ELF-1 (cell line): Measurements from ENCODE around the gene CHCHD6.

Source experiments
- DNase-seq: peaks from one replicate; pipeline ENCODE4 v3.0.0-alpha.2; 2016; ENCODE audit warnings: low read depth, low spot score

Gene CHCHD6

GRCh38 chr3:126958638-126959085, 254.6 kb downstream of the CHCHD6 start:
- no peak for DNase-seq

DNA sequence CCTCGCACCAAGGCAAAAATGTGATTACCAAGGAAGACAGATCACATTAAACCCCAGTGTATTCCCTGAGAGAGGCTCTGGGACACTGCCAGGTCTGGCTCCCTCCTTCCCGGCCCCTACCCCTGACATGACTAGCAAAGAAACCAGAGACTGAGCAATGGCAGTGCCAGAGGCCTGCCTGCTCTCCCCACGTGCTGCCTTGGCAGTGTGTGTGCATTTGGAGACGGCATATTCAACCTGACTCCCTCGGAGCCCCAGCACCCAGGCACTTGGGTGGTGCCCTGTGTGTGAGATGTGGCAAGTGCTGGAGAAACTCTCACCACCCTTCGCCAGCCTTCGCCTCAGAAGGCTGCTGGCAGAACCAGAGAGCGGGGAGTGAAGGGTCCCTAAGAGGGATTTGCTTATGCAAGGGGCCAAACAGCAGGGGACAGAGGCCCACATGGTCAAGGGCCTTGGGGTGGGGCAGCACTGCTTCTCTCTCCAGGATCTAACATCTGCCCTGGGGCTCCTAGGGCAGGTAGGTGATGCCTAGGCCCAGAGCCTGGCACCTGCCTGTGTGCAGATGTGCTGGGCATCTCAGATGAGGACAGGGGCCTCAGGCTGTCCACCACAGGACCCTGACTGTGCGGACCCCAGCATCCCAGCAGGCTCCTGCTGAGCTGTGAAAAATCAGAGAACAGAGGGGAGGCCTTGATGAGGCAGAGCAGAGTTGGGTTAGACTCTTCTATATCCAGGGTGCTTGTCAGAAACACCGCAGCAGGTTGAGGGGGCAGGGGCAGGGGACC, 255.3 kb downstream of the CHCHD6 start:
- DNase-seq: no peak

- DNase-seq: peak; percentile 82
Measured at GRCh38 chr3:126959921-126960603, 256.0 kb downstream of the CHCHD6 start.

DNA sequence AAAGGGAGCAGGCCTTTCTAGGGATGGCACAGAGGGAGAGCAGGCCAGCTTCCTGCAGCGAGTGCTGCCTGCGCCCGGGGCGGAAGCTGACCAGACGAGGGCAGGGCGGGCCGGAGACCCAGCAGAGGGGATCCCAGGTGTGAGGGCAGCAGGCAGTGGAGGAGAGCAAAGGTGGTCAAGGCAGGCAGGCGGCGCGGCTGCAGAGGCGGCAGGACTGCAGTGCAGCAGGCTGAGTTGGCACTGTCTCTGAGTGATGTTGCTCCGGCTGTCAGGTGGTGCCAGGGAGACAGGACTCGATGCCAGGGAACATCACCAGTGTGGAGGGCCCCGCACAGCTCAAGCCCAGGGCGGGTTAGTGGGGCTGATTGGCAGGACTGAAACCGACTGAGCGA, 256.6 kb downstream of the CHCHD6 start:
- DNase-seq: no peak

- DNase-seq: peak; percentile 43
Measured at GRCh38 chr3:126961191-126961790, 257.3 kb downstream of the CHCHD6 start.

DNA sequence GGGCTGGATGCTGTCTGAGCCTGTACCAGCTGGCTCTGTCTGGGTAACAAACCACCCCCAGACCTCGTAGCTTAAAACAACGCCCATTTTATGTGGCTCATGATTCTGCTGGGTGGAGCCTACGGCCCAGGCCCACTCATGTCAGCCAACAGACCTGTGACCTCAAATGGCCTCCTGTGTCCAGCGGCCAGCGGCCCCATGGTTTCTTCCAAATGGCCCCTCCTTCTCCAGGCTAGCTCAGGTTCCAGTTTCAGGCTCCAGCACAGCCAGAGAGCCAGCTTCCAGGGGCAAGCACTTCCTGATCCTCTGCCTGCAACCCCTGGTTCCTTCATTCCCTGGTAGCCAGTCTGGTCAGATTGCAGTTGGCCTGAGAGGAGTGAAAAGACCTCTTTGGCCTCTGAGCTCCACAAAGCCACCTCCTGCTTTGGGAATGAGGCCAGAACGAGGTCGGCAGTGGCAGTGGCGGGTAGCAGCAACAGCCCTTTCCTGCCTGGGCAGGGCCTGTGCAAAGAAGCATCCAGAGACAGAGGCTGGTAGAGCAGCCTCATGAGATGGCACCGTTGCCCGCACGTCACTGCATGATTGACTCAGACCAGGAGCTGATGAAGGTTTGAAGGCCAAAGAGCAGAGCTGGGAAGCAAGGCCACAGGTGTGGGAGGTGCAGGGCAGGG, 257.9 kb downstream of the CHCHD6 start:
- no peak for DNase-seq

- DNase-seq: no peak
Measured at GRCh38 chr3:126962756-126963155, 258.7 kb downstream of the CHCHD6 start.

DNA sequence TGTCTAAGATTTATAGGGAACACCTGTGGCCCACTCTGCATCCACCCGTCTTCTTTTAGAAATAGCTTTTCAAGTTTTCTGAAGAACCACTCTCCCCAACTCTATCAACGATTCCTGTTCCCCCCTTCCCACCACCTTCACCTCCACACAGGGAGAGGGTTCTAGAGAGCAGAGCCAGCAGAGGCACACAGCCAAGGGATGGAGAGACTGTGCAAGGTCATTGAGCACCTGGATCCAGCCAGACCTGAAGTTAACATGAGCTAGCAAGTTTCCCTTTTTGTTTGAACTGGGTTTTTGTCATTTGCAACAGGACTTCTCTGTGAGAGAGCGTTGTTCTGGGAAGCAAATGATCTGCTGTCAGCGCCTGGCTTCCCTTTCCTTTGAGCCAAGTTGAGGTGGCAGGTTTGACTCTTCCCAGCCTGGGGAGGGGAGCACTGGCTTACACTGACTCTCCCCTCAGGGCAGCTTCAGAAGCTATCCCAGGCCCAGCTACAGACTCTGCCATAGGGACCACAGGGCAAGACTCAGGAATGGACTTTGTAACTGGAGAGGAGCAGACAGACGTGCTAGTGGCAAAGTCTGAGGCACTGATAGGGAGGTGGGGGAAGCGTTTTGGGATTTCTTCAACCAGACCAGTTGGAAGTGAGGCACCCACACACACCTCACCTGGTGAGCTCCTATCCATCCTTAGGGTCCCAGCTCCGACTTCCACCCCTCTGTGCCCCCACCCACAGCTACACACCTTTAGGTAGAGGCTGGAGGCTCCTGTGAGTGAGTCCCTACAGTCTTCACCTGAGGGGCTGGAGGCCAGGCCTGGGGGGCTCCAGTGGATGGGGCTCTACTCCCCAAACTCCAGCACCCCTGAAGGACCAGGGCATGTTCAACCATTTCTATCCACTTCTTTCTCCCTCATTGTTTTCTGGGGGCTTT, 259.5 kb downstream of the CHCHD6 start:
- no peak for DNase-seq

- DNase-seq: no peak
Measured at GRCh38 chr3:126964261-126964660, 260.2 kb downstream of the CHCHD6 start.

- DNase-seq: no peak
Measured at GRCh38 chr3:126964950-126965349, 260.9 kb downstream of the CHCHD6 start.

- no peak for DNase-seq
Measured at GRCh38 chr3:126965526-126966080, 261.6 kb downstream of the CHCHD6 start.

DNA sequence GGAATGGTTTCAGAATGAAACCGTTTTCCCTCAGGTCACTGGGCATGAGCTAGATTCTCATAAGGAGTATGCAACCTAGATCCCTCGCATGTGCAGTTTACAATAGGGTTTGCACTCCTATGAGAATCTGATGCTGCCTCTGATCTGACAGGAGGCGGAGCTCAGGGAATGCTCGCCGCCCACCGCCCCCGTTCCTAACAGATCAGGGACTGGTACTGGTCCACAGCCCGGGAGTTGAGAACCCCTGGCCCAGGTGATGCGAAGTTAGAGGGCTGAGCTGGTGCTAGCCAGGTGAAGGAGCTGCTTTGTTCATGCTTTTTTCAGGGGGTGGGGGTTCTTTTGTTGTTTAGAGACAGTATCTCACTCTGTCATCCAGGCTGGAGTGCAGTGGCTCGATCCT, 263.3 kb downstream of the CHCHD6 start:
- no peak for DNase-seq

DNA sequence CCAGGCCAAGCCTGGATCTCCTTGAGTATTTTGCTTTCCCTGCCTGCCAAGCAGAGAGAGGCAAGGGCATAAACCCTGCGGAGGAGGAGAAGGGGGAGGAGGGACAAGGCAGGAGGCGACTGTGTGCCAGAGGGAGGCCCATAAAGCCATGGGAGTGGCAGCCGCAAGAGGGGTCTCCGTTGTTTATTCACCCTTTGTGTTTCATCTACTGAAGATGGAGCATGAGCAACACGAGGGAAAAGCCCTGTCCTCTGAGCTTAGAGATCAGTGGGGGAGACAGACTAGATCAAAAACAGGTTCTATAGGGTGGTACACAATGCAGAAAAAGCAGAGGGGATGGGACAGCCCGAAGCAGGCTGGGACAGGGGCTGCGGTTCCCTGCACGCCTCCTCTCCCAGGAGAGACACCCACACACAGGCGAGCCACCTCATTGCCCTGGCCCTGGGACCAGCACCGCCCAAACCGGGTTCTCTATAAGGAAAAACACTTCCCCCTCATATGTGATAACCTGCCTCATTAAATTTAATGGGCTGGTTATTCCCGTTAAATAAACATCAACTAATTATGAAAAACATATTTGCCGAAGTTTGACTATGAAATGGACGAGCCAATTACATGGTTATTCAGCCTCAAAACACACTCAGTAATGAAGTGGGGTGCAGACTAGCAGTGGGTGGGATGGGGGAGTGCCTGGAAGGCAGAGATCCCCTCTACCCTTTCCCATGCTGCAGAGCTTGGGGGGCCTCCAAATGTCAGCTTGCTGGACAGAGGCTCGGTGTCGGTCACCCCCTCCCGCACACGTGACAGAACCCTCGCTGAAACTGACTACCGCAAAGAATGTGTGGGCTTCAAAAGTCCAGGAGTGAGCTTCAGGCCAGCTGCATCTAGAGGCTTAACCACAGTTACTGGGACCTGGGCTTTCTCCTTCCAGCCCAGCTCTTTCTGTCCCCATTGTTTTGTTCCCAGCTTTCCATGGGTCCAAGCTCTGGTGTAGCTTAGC, 264.7 kb downstream of the CHCHD6 start:
- DNase-seq: no peak

DNA sequence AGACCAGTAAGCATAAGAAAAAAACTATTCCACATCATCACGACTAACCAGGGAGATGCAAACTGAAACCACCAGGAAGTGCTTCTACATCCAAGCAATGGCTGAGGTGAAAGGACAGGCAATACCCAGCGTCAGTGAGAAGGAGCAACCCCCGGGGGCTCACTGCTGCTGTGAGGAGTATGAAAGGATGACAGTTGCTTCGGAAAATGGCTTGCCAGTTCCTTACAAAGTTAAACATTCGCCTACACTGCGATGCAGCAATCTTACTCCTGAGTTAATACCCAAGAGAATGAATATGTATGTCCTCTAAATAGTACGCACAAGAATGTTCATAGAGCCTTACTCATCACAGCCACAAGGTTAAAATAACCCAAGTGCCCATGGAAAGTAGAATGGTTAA, 265.5 kb downstream of the CHCHD6 start:
- DNase-seq: no peak

DNA sequence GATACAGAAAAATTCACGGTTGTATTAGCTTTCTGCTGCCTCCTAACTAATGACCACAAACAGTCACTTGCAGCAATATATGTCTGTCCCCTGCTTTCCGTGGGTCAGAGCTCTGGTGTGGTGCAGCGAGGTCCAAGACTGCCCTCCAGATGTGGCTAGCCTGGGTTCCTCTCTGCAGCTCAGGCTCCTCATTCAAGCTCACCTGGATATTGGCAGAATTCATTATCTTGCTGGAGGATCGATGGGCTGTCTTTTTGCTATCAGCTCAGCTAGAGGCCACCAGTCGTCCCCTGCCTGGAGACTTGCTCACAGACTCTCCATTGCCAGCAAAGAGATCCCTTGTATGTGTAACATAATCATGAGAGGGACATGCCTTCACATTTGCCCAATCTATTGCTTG, 266.1 kb downstream of the CHCHD6 start:
- DNase-seq: no peak

- no peak for DNase-seq
Measured at GRCh38 chr3:126970921-126971320, 266.9 kb downstream of the CHCHD6 start.

GRCh38 chr3:126971891-126972351, 267.9 kb downstream of the CHCHD6 start:
- DNase-seq: peak; percentile 78

DNA sequence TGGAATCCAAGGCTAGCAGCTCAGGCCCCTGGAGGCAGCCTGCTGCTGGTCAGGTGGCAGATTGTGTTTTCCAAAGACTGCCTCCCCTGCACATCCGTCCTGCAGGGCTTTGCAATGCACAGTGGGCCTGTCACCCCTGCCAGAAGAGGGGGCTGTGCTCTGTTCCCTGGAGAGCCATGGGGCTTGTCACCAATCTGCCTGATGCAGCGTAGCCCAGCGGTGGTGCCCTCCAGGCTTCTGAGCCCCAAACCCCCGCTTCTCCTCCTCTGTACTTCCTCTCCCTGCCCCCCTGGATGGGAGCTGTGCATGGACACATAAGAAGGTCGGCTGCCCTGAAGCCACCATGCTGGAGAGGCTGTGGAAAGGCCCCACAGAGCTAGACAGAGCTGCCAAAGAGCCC, 268.8 kb downstream of the CHCHD6 start:
- DNase-seq: peak; percentile 49

GRCh38 chr3:126973814-126974213, 269.8 kb downstream of the CHCHD6 start:
- DNase-seq: no peak
